ENCODE measurements around the gene ENOPH1.
"Not testable (repeated sequence)": the region's sequence is repeated elsewhere in the genome, so short reads cannot be mapped to it uniquely, and the experiment has no call there.

The ENOPH1 gene

GRCh38 chr4:82428969-82429727, 1.2 kb upstream of the ENOPH1 start:
- peak; percentile 84 for DNase-seq

GRCh38 chr4:82429728-82430192, 630 bp upstream of the ENOPH1 start:
- no peak for DNase-seq

- peak; percentile 28 for DNase-seq
These were observed 765 bp downstream of the ENOPH1 start for GRCh38 chr4:82430964-82431745.

GRCh38 chr4:82431831-82432230, 1.4 kb downstream of the ENOPH1 start:
- no peak for DNase-seq

- DNase-seq, result no peak
These were observed 2.2 kb downstream of the ENOPH1 start for GRCh38 chr4:82432596-82432995.

- DNase-seq, result no peak
These were observed 3.4 kb downstream of the ENOPH1 start for GRCh38 chr4:82433791-82434190.

- no peak for DNase-seq
These were observed 4.6 kb downstream of the ENOPH1 start for GRCh38 chr4:82434949-82435348.

- no peak for DNase-seq
These were observed 5.7 kb downstream of the ENOPH1 start for GRCh38 chr4:82436130-82436529.

- DNase-seq, result no peak
These were observed 6.4 kb downstream of the ENOPH1 start for GRCh38 chr4:82436780-82437179.

- no peak for DNase-seq
These were observed 7.1 kb downstream of the ENOPH1 start for GRCh38 chr4:82437285-82438005.

GRCh38 chr4:82439088-82439487, 8.7 kb downstream of the ENOPH1 start:
- DNase-seq, result no peak

GRCh38 chr4:82447886-82448285, 17.5 kb downstream of the ENOPH1 start:
- no peak for DNase-seq

- DNase-seq, result no peak
These were observed 20.8 kb downstream of the ENOPH1 start for GRCh38 chr4:82450966-82451755.

- no peak for DNase-seq
These were observed 21.6 kb downstream of the ENOPH1 start for GRCh38 chr4:82452026-82452425.

- DNase-seq, result no peak
These were observed 26.9 kb downstream of the ENOPH1 start for GRCh38 chr4:82457266-82457665.

- no peak for DNase-seq
These were observed 28.3 kb downstream of the ENOPH1 start for GRCh38 chr4:82458729-82459128.

GRCh38 chr4:82461710-82462109, 31.3 kb downstream of the ENOPH1 start:
- DNase-seq, result no peak

- DNase-seq, result peak; percentile 78
These were observed 32.0 kb downstream of the ENOPH1 start for GRCh38 chr4:82462415-82462831.

GRCh38 chr4:82463221-82463620, 32.8 kb downstream of the ENOPH1 start:
- DNase-seq, result no peak

- no peak for DNase-seq
These were observed 37.1 kb downstream of the ENOPH1 start for GRCh38 chr4:82467471-82467870.

GRCh38 chr4:82469791-82470345, 39.5 kb downstream of the ENOPH1 start:
- no peak for DNase-seq

GRCh38 chr4:82473080-82473479, 42.7 kb downstream of the ENOPH1 start:
- DNase-seq, result not testable (repeated sequence)

All from stimulated activated naive CD4-positive, alpha-beta T cell treated with Interleukin-2 at 50 U/mL for 16 hours (primary cell).